WTC11 (cell line): ENCODE measurements around the gene HELZ. TPM values are rescaled to one million over a fixed set of nuclear protein-coding genes. Genes with fewer than 3 reads are reported as not detected.
"Not testable (repeated sequence)": the region's sequence is repeated elsewhere in the genome, so short reads cannot be mapped to it uniquely, and the experiment has no call there.

ENCODE experiments used
- ATAC-seq: fragments of 200-7000 bp; cut with Tn5 transposase; 2 replicates; pipeline ENCODE4 v1.10.0; 2021; ENCODE audit warnings: mild to moderate bottlenecking, moderate library complexity
- CTCF ChIA-PET: fragments of 300-600 bp; sonication (Branson Sonifier 250); formaldehyde crosslinking; loops from one replicate; lab custom pipeline; 2021; ENCODE audit warnings: antibody characterized with exemption; lab: Charles Lee
- POLR2A ChIA-PET: fragments of 350-600 bp; sonication (Branson Sonifier 250); formaldehyde crosslinking; loops from one replicate; lab custom pipeline; 2021; ENCODE audit warnings: antibody characterized with exemption; lab: Charles Lee
- DNase-seq: peaks from one replicate; pipeline ENCODE4 v3.0.0; 2021; ENCODE audit warnings: low spot score
- H3K27ac Mint-ChIP-seq: 2 replicates; pipeline ENCODE4 v1.8.0; 2021; ENCODE audit warnings: mixed read lengths
- H3K27me3 Mint-ChIP-seq: 2 replicates; pipeline ENCODE4 v1.8.0; 2021; ENCODE audit warnings: low read depth, mild to moderate bottlenecking, moderate library complexity, mixed read lengths
- H3K36me3 Mint-ChIP-seq: 2 replicates; pipeline ENCODE4 v1.8.0; 2021; ENCODE audit warnings: mixed read lengths
- H3K4me1 Mint-ChIP-seq: 2 replicates; pipeline ENCODE4 v1.8.0; 2022; ENCODE audit warnings: mixed read lengths
- H3K4me3 Mint-ChIP-seq: 2 replicates; pipeline ENCODE4 v1.8.0; 2021; ENCODE audit warnings: mild to moderate bottlenecking, moderate library complexity, mixed read lengths
- H3K9me3 Mint-ChIP-seq: 2 replicates; pipeline ENCODE4 v1.8.0; 2021; ENCODE audit warnings: mixed read lengths
- CREB1 ChIP-seq: sonication (generic); formaldehyde crosslinking; IDR thresholded peaks from 2 replicates; pipeline ENCODE4 v1.8.0; 2023; ENCODE audit warnings: mild to moderate bottlenecking, missing genetic modification reagents
- CTCF ChIP-seq: fragments of 200-600 bp; IDR thresholded peaks from 2 replicates; pipeline ENCODE4 v1.8.0; 2022; ENCODE audit warnings: antibody characterized with exemption
- E2F1 ChIP-seq: sonication (generic); formaldehyde crosslinking; IDR thresholded peaks from 2 replicates; pipeline ENCODE4 v1.8.0; 2022; ENCODE audit warnings: mild to moderate bottlenecking, missing genetic modification reagents
- ELF4 ChIP-seq: sonication (generic); formaldehyde crosslinking; IDR thresholded peaks from 2 replicates; pipeline ENCODE4 v1.8.1; 2022; ENCODE audit warnings: low read depth, mild to moderate bottlenecking, moderate library complexity, missing genetic modification reagents
- ERG ChIP-seq: fragments of 250-450 bp; sonication (Bioruptor Pico); IDR thresholded peaks from 2 replicates; pipeline ENCODE4 v1.8.0; 2021; ENCODE audit warnings: mild to moderate bottlenecking
- ESRRA ChIP-seq: sonication (generic); formaldehyde crosslinking; IDR thresholded peaks from 2 replicates; pipeline ENCODE4 v1.8.1; 2022; ENCODE audit warnings: mild to moderate bottlenecking, missing genetic modification reagents, borderline replicate concordance
- HMGA2 ChIP-seq: fragments of 250-450 bp; sonication (Bioruptor Pico); IDR thresholded peaks from 2 replicates; pipeline ENCODE4 v1.4.0; 2021; ENCODE audit warnings: mild to moderate bottlenecking, moderate library complexity
- HMGXB4 ChIP-seq: sonication (generic); formaldehyde crosslinking; IDR thresholded peaks from 2 replicates; pipeline ENCODE4 v1.8.1; 2023; ENCODE audit warnings: mild to moderate bottlenecking, moderate library complexity, missing genetic modification reagents
- IRF1 ChIP-seq: sonication (generic); formaldehyde crosslinking; IDR thresholded peaks from 2 replicates; pipeline ENCODE4 v1.8.0; 2023; ENCODE audit warnings: missing genetic modification reagents
- JUN ChIP-seq: sonication (generic); formaldehyde crosslinking; IDR thresholded peaks from 2 replicates; pipeline ENCODE4 v1.8.0; 2023; ENCODE audit warnings: mild to moderate bottlenecking, missing genetic modification reagents
- MXD4 ChIP-seq: fragments of 250-450 bp; sonication (Bioruptor Pico); IDR thresholded peaks from 2 replicates; pipeline ENCODE4 v1.8.0; 2021; ENCODE audit warnings: mild to moderate bottlenecking, moderate library complexity, borderline replicate concordance
- NFYB ChIP-seq: sonication (generic); formaldehyde crosslinking; conservative IDR thresholded peaks from 2 replicates; pipeline ENCODE4 v1.8.0; 2022; ENCODE audit warnings: low read depth, missing genetic modification reagents
- NR1H2 ChIP-seq: sonication (generic); formaldehyde crosslinking; IDR thresholded peaks from 2 replicates; pipeline ENCODE4 v1.9.0; 2021; ENCODE audit warnings: mild to moderate bottlenecking, moderate library complexity, missing genetic modification reagents
- RELA ChIP-seq: sonication (generic); formaldehyde crosslinking; IDR thresholded peaks from 2 replicates; pipeline ENCODE4 v1.8.1; 2022; ENCODE audit warnings: missing genetic modification reagents, mild to moderate bottlenecking, borderline replicate concordance
- RORB ChIP-seq: fragments of 250-450 bp; sonication (Bioruptor Pico); IDR thresholded peaks from 2 replicates; pipeline ENCODE4 v1.9.0; 2021; ENCODE audit warnings: mild to moderate bottlenecking
- SOX15 ChIP-seq: fragments of 250-450 bp; sonication (Bioruptor Pico); IDR thresholded peaks from 2 replicates; pipeline ENCODE4 v1.9.0; 2021; ENCODE audit warnings: mild to moderate bottlenecking
- TCF7 ChIP-seq: sonication (generic); formaldehyde crosslinking; IDR thresholded peaks from 2 replicates; pipeline ENCODE4 v1.8.0; 2022; ENCODE audit warnings: mild to moderate bottlenecking, low read depth, missing genetic modification reagents, moderate library complexity
- ZNF232 ChIP-seq: sonication (generic); formaldehyde crosslinking; IDR thresholded peaks from 2 replicates; pipeline ENCODE4 v1.8.0; 2022; ENCODE audit warnings: mild to moderate bottlenecking, missing genetic modification reagents
- total RNA-seq: library from RNA; stranded (reverse); gene quantifications from 3 replicates; pipeline ENCODE4 v1.2.3, GENCODE V29; 2021
- TF ChIP-seq, protein P1 (sequence below): sonication (generic); formaldehyde crosslinking; IDR thresholded peaks from 2 replicates; pipeline ENCODE4 v1.8.0; 2022; ENCODE audit warnings: mild to moderate bottlenecking, missing genetic modification reagents
- TF ChIP-seq, protein P2 (sequence below): sonication (generic); formaldehyde crosslinking; IDR thresholded peaks from 2 replicates; pipeline ENCODE4 v1.8.1; 2022; ENCODE audit warnings: mild to moderate bottlenecking, moderate library complexity, missing genetic modification reagents
- TF ChIP-seq, protein P3 (sequence below): sonication (generic); formaldehyde crosslinking; IDR thresholded peaks from 2 replicates; pipeline ENCODE4 v1.8.0; 2023; ENCODE audit warnings: missing genetic modification reagents, mild to moderate bottlenecking, borderline replicate concordance

Gene HELZ
- total RNA-seq, 1 experiment from 2014 or later, result 49.1 TPM

- no peak for TF ChIP-seq HMGXB4 (CRISPR knock-in tag)
- no peak for TF ChIP-seq ZNF232 (CRISPR knock-in tag)
- TF ChIP-seq, protein P1, sequence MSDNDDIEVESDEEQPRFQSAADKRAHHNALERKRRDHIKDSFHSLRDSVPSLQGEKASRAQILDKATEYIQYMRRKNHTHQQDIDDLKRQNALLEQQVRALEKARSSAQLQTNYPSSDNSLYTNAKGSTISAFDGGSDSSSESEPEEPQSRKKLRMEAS, result no peak
- no peak for TF ChIP-seq ERG (CRISPR knock-in tag)
- no peak for TF ChIP-seq JUN
- no peak for TF ChIP-seq E2F1 (CRISPR knock-in tag)
- TF ChIP-seq CTCF, result no peak
- no peak for TF ChIP-seq HMGA2 (CRISPR knock-in tag)
- TF ChIP-seq NFYB (CRISPR knock-in tag), result no peak
- no peak for TF ChIP-seq MXD4
- TF ChIP-seq, protein P2, sequence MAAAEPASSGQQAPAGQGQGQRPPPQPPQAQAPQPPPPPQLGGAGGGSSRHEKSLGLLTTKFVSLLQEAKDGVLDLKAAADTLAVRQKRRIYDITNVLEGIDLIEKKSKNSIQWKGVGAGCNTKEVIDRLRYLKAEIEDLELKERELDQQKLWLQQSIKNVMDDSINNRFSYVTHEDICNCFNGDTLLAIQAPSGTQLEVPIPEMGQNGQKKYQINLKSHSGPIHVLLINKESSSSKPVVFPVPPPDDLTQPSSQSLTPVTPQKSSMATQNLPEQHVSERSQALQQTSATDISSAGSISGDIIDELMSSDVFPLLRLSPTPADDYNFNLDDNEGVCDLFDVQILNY (CRISPR knock-in tag), result no peak
Observed at GRCh38 chr17:67093348-67093747, 151.6 kb downstream of the HELZ start (continued).

- H3K27ac Mint-ChIP-seq, DNase-seq, CTCF ChIA-PET, H3K27me3 Mint-ChIP-seq, H3K4me1 Mint-ChIP-seq, ATAC-seq, H3K4me3 Mint-ChIP-seq, POLR2A ChIA-PET: not testable (repeated sequence)
- Mint-ChIP-seq H3K36me3 (peaks cover 14% of the 10 kb centered on the region), H3K9me3 (peaks cover 12% of the 10 kb centered on the region)
Observed at GRCh38 chr17:67092710-67093109, 152.3 kb downstream of the HELZ start.

- CTCF ChIA-PET, result no interaction called here
- no peak overlapping the region for H3K4me3 Mint-ChIP-seq
Observed at GRCh38 chr17:67092291-67092690, 152.7 kb downstream of the HELZ start.

More at GRCh38 chr17:67092291-67092690, 152.7 kb downstream of the HELZ start:
- no peak overlapping the region for H3K27ac Mint-ChIP-seq
- H3K9me3 Mint-ChIP-seq, result peaks cover 12% of the 10 kb centered on the region
- no peaks in the 10 kb centered on the region for H3K4me1 Mint-ChIP-seq
- POLR2A ChIA-PET, result no interaction called here
- DNase-seq (no peak), ATAC-seq (no peak)
- H3K36me3 Mint-ChIP-seq, result peaks cover 14% of the 10 kb centered on the region
- H3K27me3 Mint-ChIP-seq, result no peaks in the 10 kb centered on the region
- no peak for TF ChIP-seq TCF7 (CRISPR knock-in tag)
- no peak for TF ChIP-seq ESRRA
- no peak for TF ChIP-seq RORB (CRISPR knock-in tag)
- TF ChIP-seq, protein P2 (CRISPR knock-in tag), result no peak
- TF ChIP-seq, protein P1, result no peak
- no peak for TF ChIP-seq SOX15
- TF ChIP-seq ELF4 (CRISPR knock-in tag), result no peak
- TF ChIP-seq CREB1 (CRISPR knock-in tag), result no peak
- TF ChIP-seq, protein P3, sequence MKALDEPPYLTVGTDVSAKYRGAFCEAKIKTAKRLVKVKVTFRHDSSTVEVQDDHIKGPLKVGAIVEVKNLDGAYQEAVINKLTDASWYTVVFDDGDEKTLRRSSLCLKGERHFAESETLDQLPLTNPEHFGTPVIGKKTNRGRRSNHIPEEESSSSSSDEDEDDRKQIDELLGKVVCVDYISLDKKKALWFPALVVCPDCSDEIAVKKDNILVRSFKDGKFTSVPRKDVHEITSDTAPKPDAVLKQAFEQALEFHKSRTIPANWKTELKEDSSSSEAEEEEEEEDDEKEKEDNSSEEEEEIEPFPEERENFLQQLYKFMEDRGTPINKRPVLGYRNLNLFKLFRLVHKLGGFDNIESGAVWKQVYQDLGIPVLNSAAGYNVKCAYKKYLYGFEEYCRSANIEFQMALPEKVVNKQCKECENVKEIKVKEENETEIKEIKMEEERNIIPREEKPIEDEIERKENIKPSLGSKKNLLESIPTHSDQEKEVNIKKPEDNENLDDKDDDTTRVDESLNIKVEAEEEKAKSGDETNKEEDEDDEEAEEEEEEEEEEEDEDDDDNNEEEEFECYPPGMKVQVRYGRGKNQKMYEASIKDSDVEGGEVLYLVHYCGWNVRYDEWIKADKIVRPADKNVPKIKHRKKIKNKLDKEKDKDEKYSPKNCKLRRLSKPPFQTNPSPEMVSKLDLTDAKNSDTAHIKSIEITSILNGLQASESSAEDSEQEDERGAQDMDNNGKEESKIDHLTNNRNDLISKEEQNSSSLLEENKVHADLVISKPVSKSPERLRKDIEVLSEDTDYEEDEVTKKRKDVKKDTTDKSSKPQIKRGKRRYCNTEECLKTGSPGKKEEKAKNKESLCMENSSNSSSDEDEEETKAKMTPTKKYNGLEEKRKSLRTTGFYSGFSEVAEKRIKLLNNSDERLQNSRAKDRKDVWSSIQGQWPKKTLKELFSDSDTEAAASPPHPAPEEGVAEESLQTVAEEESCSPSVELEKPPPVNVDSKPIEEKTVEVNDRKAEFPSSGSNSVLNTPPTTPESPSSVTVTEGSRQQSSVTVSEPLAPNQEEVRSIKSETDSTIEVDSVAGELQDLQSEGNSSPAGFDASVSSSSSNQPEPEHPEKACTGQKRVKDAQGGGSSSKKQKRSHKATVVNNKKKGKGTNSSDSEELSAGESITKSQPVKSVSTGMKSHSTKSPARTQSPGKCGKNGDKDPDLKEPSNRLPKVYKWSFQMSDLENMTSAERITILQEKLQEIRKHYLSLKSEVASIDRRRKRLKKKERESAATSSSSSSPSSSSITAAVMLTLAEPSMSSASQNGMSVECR (CRISPR knock-in tag), result no peak
- TF ChIP-seq IRF1 (CRISPR knock-in tag), result no peak
- TF ChIP-seq NR1H2, result no peak
- no peak for TF ChIP-seq RELA (CRISPR knock-in tag)
